ENCODE data around the gene AMZ1. TPM values are rescaled to one million over a fixed set of nuclear protein-coding genes. Genes with fewer than 3 reads are reported as not detected.
A peak's percentile ranks its signal among the peaks of the same experiment; 100 is the strongest.

The AMZ1 gene
- total RNA-seq, 1 experiment from 2014 or later: 0.85 TPM

DNA sequence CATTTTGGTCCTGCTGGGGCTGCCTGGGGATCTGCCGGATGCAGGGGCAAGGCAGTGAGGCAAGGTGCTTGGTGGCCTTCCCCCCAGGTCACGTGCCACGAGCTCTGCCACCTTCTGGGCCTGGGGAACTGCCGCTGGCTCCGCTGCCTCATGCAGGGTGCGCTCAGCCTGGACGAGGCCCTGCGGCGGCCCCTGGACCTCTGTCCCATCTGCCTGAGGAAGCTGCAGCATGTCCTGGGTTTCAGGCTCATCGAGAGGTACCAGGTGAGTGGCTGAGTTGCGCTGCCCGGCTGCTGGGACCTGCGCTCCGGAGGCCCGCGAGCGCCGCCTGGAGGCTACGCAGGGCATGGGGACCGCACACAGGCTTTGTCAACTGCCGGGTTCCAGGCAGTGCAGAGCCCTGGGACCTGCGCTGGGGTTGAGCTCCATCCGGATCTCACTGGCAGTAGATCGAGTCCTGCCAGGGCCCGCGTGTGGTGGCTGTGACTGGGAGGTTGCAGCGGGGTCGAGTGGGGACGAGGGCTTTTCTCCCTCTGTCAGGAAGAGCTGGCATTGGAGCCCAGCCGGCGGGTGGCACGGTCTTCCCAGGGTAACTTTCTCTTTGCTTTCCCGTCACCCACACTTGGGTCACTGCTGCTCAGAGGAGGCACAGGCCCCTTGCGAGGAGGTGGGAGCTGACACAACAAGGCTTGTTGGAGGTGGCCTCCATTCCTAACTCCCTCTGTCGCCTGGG, 21.7 kb downstream of the AMZ1 start (continued):
- TF ChIP-seq SMAD4 (CRISPR knock-in tag; IDR thresholded peaks at IDR 0.05): no peak
- TF ChIP-seq, protein P1, sequence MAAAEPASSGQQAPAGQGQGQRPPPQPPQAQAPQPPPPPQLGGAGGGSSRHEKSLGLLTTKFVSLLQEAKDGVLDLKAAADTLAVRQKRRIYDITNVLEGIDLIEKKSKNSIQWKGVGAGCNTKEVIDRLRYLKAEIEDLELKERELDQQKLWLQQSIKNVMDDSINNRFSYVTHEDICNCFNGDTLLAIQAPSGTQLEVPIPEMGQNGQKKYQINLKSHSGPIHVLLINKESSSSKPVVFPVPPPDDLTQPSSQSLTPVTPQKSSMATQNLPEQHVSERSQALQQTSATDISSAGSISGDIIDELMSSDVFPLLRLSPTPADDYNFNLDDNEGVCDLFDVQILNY (CRISPR knock-in tag; IDR thresholded peaks at IDR 0.05): peak; percentile 23; the same call in 1 of the 2 replicates
- TF ChIP-seq, protein P2, sequence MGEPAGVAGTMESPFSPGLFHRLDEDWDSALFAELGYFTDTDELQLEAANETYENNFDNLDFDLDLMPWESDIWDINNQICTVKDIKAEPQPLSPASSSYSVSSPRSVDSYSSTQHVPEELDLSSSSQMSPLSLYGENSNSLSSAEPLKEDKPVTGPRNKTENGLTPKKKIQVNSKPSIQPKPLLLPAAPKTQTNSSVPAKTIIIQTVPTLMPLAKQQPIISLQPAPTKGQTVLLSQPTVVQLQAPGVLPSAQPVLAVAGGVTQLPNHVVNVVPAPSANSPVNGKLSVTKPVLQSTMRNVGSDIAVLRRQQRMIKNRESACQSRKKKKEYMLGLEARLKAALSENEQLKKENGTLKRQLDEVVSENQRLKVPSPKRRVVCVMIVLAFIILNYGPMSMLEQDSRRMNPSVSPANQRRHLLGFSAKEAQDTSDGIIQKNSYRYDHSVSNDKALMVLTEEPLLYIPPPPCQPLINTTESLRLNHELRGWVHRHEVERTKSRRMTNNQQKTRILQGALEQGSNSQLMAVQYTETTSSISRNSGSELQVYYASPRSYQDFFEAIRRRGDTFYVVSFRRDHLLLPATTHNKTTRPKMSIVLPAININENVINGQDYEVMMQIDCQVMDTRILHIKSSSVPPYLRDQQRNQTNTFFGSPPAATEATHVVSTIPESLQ (CRISPR knock-in tag; IDR thresholded peaks at IDR 0.05): no peak
- TF ChIP-seq EMX1 (CRISPR knock-in tag; IDR thresholded peaks at IDR 0.05): no peak
- TF ChIP-seq, protein P3, sequence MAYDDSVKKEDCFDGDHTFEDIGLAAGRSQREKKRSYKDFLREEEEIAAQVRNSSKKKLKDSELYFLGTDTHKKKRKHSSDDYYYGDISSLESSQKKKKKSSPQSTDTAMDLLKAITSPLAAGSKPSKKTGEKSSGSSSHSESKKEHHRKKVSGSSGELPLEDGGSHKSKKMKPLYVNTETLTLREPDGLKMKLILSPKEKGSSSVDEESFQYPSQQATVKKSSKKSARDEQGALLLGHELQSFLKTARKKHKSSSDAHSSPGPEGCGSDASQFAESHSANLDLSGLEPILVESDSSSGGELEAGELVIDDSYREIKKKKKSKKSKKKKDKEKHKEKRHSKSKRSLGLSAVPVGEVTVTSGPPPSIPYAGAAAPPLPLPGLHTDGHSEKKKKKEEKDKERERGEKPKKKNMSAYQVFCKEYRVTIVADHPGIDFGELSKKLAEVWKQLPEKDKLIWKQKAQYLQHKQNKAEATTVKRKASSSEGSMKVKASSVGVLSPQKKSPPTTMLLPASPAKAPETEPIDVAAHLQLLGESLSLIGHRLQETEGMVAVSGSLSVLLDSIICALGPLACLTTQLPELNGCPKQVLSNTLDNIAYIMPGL (CRISPR knock-in tag; IDR thresholded peaks at IDR 0.05): peak; percentile 74
- TF ChIP-seq GTF2I (CRISPR knock-in tag; conservative IDR thresholded peaks at IDR 0.05): no peak
- TF ChIP-seq, protein P4, sequence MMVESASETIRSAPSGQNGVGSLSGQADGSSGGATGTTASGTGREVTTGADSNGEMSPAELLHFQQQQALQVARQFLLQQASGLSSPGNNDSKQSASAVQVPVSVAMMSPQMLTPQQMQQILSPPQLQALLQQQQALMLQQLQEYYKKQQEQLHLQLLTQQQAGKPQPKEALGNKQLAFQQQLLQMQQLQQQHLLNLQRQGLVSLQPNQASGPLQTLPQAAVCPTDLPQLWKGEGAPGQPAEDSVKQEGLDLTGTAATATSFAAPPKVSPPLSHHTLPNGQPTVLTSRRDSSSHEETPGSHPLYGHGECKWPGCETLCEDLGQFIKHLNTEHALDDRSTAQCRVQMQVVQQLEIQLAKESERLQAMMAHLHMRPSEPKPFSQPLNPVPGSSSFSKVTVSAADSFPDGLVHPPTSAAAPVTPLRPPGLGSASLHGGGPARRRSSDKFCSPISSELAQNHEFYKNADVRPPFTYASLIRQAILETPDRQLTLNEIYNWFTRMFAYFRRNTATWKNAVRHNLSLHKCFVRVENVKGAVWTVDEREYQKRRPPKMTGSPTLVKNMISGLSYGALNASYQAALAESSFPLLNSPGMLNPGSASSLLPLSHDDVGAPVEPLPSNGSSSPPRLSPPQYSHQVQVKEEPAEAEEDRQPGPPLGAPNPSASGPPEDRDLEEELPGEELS (CRISPR knock-in tag; IDR thresholded peaks at IDR 0.05): no peak
- TF ChIP-seq PRRX2 (CRISPR knock-in tag; IDR thresholded peaks at IDR 0.05): no peak; the same call in 1 of the 2 replicates
- no peak for TF ChIP-seq ZNF317 (CRISPR knock-in tag; IDR thresholded peaks at IDR 0.05; ENCODE audit: borderline replicate concordance, low read depth)
- TF ChIP-seq, protein P5, sequence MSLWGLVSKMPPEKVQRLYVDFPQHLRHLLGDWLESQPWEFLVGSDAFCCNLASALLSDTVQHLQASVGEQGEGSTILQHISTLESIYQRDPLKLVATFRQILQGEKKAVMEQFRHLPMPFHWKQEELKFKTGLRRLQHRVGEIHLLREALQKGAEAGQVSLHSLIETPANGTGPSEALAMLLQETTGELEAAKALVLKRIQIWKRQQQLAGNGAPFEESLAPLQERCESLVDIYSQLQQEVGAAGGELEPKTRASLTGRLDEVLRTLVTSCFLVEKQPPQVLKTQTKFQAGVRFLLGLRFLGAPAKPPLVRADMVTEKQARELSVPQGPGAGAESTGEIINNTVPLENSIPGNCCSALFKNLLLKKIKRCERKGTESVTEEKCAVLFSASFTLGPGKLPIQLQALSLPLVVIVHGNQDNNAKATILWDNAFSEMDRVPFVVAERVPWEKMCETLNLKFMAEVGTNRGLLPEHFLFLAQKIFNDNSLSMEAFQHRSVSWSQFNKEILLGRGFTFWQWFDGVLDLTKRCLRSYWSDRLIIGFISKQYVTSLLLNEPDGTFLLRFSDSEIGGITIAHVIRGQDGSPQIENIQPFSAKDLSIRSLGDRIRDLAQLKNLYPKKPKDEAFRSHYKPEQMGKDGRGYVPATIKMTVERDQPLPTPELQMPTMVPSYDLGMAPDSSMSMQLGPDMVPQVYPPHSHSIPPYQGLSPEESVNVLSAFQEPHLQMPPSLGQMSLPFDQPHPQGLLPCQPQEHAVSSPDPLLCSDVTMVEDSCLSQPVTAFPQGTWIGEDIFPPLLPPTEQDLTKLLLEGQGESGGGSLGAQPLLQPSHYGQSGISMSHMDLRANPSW (CRISPR knock-in tag; conservative IDR thresholded peaks at IDR 0.05; ENCODE audit: low read depth): no peak
- TF ChIP-seq, protein P6, sequence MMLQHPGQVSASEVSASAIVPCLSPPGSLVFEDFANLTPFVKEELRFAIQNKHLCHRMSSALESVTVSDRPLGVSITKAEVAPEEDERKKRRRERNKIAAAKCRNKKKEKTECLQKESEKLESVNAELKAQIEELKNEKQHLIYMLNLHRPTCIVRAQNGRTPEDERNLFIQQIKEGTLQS (CRISPR knock-in tag; conservative IDR thresholded peaks at IDR 0.05): no peak
- TF ChIP-seq ZNF671 (CRISPR knock-in tag; IDR thresholded peaks at IDR 0.05): no peak
- TF ChIP-seq, protein P7, sequence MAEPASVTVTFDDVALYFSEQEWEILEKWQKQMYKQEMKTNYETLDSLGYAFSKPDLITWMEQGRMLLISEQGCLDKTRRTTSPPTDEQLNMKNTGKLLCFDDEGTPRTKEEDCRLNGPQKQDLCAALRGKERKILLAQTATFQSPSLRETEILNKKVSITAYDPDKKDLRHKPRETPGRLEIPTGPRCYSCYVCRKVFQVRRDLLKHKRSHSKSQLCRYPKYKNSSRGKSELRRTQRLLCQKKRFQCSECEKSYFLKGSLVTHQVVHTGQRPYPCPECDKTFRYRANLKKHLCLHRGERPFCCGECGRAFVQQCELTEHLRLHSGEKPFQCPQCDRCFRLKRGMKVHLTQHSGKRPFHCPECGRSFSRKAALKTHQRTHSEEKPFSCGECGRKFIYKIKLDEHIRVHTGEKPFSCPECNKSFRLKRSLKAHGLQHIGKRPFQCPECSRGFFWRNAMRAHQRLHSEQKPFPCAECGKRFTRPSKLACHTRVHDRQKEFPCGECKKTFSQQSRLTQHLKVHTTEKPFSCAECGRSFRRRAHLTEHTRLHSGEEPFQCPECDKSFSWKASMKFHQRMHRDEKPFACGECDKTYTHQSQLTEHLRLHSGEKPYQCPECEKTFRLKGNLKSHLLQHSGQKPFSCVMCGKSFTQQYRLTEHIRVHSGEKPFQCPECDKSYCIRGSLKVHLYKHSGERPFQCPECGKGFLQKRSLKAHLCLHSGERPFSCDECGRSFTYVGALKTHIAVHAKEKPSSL (CRISPR knock-in tag; conservative IDR thresholded peaks at IDR 0.05): no peak
- no peak for TF ChIP-seq NR3C1 (CRISPR knock-in tag; conservative IDR thresholded peaks at IDR 0.05; ENCODE audit: low read depth)
- no peak for TF ChIP-seq NFATC4 (CRISPR knock-in tag; IDR thresholded peaks at IDR 0.05)
- no peak for TF ChIP-seq SMAD3 (CRISPR knock-in tag; IDR thresholded peaks at IDR 0.05; ENCODE audit: borderline replicate concordance)
- TF ChIP-seq, protein P8, sequence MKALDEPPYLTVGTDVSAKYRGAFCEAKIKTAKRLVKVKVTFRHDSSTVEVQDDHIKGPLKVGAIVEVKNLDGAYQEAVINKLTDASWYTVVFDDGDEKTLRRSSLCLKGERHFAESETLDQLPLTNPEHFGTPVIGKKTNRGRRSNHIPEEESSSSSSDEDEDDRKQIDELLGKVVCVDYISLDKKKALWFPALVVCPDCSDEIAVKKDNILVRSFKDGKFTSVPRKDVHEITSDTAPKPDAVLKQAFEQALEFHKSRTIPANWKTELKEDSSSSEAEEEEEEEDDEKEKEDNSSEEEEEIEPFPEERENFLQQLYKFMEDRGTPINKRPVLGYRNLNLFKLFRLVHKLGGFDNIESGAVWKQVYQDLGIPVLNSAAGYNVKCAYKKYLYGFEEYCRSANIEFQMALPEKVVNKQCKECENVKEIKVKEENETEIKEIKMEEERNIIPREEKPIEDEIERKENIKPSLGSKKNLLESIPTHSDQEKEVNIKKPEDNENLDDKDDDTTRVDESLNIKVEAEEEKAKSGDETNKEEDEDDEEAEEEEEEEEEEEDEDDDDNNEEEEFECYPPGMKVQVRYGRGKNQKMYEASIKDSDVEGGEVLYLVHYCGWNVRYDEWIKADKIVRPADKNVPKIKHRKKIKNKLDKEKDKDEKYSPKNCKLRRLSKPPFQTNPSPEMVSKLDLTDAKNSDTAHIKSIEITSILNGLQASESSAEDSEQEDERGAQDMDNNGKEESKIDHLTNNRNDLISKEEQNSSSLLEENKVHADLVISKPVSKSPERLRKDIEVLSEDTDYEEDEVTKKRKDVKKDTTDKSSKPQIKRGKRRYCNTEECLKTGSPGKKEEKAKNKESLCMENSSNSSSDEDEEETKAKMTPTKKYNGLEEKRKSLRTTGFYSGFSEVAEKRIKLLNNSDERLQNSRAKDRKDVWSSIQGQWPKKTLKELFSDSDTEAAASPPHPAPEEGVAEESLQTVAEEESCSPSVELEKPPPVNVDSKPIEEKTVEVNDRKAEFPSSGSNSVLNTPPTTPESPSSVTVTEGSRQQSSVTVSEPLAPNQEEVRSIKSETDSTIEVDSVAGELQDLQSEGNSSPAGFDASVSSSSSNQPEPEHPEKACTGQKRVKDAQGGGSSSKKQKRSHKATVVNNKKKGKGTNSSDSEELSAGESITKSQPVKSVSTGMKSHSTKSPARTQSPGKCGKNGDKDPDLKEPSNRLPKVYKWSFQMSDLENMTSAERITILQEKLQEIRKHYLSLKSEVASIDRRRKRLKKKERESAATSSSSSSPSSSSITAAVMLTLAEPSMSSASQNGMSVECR (CRISPR knock-in tag; IDR thresholded peaks at IDR 0.05; ENCODE audit: borderline replicate concordance): peak; percentile 83
- TF ChIP-seq ZNF423 (CRISPR knock-in tag; IDR thresholded peaks at IDR 0.05): no peak
- TF ChIP-seq ZNF232 (CRISPR knock-in tag; IDR thresholded peaks at IDR 0.05): no peak
- TF ChIP-seq TEAD4 (CRISPR knock-in tag; IDR thresholded peaks at IDR 0.05): no peak
- no peak for TF ChIP-seq ELF4 (CRISPR knock-in tag; IDR thresholded peaks at IDR 0.05; ENCODE audit: low read depth)
- no peak for TF ChIP-seq MYBL2 (CRISPR knock-in tag; IDR thresholded peaks at IDR 0.05)
- no peak for TF ChIP-seq FOXJ3 (CRISPR knock-in tag; IDR thresholded peaks at IDR 0.05; ENCODE audit: borderline replicate concordance)
